Activated T-helper 1 cell treated with anti-CD3 and anti-CD28 coated beads, Interleukin-2, amount 50 U/mL, for 16 hours (primary cell): Measurements from ENCODE around the gene VPS35L.

Source experiments
- DNase-seq, 2 donors: peaks; one replicate each; pipeline ENCODE4 v3.0.0-alpha.2; 2020; ENCODE audit warnings: low read depth in 1 of 2, low spot score in 1 of 2

Gene VPS35L

GRCh38 chr16:19555186-19555937 lies at the start of gene VPS35L:
Gene VPS35L (plus strand): TSS chr16:19555703. CDS start chr16:19555730, 27 bp downstream.
- peak; percentile 90 to 93 for DNase-seq

- DNase-seq: no peak
Observed at GRCh38 chr16:19506965-19507364, 48.5 kb upstream of the VPS35L start.

- DNase-seq: no peak
Observed at GRCh38 chr16:19507867-19508266, 47.6 kb upstream of the VPS35L start.

- no peak for DNase-seq
Observed at GRCh38 chr16:19512297-19512696, 43.2 kb upstream of the VPS35L start.

- DNase-seq: no peak
Observed at GRCh38 chr16:19513377-19514053, 42.0 kb upstream of the VPS35L start.

GRCh38 chr16:19515757-19516156 lies 39.7 kb upstream of the VPS35L start:
- DNase-seq: no peak

GRCh38 chr16:19517424-19518089 lies 37.9 kb upstream of the VPS35L start:
- no peak for DNase-seq

- DNase-seq: no peak
Observed at GRCh38 chr16:19518388-19518787, 37.1 kb upstream of the VPS35L start.

GRCh38 chr16:19520861-19521331 lies 34.6 kb upstream of the VPS35L start:
- DNase-seq: no peak

GRCh38 chr16:19521471-19522396 lies 33.8 kb upstream of the VPS35L start, which contains the start of gene GDE1:
Gene GDE1 (minus strand): TSS chr16:19522098. CDS start chr16:19521964, 134 bp downstream.
- peak; percentile 88 to 91 for DNase-seq

- DNase-seq: no peak
Observed at GRCh38 chr16:19522397-19522732, 33.1 kb upstream of the VPS35L start.

GRCh38 chr16:19522760-19523159 lies 32.7 kb upstream of the VPS35L start:
- DNase-seq: no peak

- DNase-seq: no peak
Observed at GRCh38 chr16:19523184-19523558, 32.3 kb upstream of the VPS35L start.

- peak; percentile 89 to 90 for DNase-seq
Observed at GRCh38 chr16:19523559-19524355, 31.7 kb upstream of the VPS35L start, which contains the start of gene CCP110. Gene CCP110 (plus strand): TSS chr16:19523942. CDS start chr16:19527882, 3,940 bp downstream.

- DNase-seq: no peak
Observed at GRCh38 chr16:19524356-19524615, 31.2 kb upstream of the VPS35L start.

- DNase-seq: no peak
Observed at GRCh38 chr16:19524616-19525384, 30.7 kb upstream of the VPS35L start.

- DNase-seq: no peak
Observed at GRCh38 chr16:19525385-19525723, 30.1 kb upstream of the VPS35L start.

GRCh38 chr16:19527161-19527560 lies 28.3 kb upstream of the VPS35L start:
- DNase-seq: no peak

GRCh38 chr16:19528666-19529065 lies 26.8 kb upstream of the VPS35L start:
- DNase-seq: no peak

GRCh38 chr16:19532601-19533000 lies 22.9 kb upstream of the VPS35L start:
- no peak for DNase-seq
